A549 (cell line): ENCODE results near the gene LAMTOR3. TPM values are rescaled to one million over a fixed set of nuclear protein-coding genes. Genes with fewer than 3 reads are reported as not detected.

Experiments used
- ATAC-seq, 2 experiments: fragments of 200-7000 bp in 1 of 2; fragments of >200 bp in 1 of 2; cut with Nextera tagmentation in 1 of 2; cut with Tn5 transposase in 1 of 2; 3 replicates each; pipeline versions ENCODE4 v1.8.0 to v1.9.1; 2018 to 2020; ENCODE audit warnings: mild to moderate bottlenecking in 1 of 2, moderate library complexity in 1 of 2
- CTCF ChIA-PET: fragments of 300-600 bp; sonication (Branson Sonifier 250); formaldehyde crosslinking; extraction: SDS; loops from one replicate; lab custom pipeline; 2021; ENCODE audit warnings: antibody characterized with exemption, inconsistent platforms; lab: Yijun Ruan, JAX
- POLR2A ChIA-PET: fragments of 350-600 bp; formaldehyde crosslinking; extraction: SDS; loops from one replicate; lab custom pipeline; 2021; ENCODE audit warnings: antibody characterized with exemption, inconsistent platforms; lab: Yijun Ruan, JAX
- DNase-seq, 2 experiments: peaks; one replicate each; pipeline versions ENCODE4 v3.0.0 to v3.0.0-alpha.2; 2011 to 2016; ENCODE audit warnings: low read depth in 1 of 2, low spot score in 1 of 2
- FAIRE-seq: peaks from 2 replicates; lab custom pipeline; 2011; peaks lifted over from hg19 to GRCh38; lab: Jason Lieb, UNC
- H3K27ac ChIP-seq, 2 experiments: fragments of >200 bp; sonication (Bioruptor Twin); formaldehyde crosslinking; 3 replicates each; pipeline ENCODE4 v1.5.1; 2016 to 2017
- H3K4me1 ChIP-seq: fragments of >200 bp; sonication (Bioruptor Twin); formaldehyde crosslinking; 3 replicates; pipeline ENCODE4 v1.6.1; 2016
- H3K4me2 ChIP-seq: fragments of >200 bp; sonication (Bioruptor Twin); formaldehyde crosslinking; 3 replicates; pipeline ENCODE4 v1.6.1; 2016
- H3K4me3 ChIP-seq: fragments of >200 bp; sonication (Bioruptor Twin); formaldehyde crosslinking; 3 replicates; pipeline ENCODE4 v1.5.1; 2016
- H3K9me3 ChIP-seq: fragments of >200 bp; sonication (Bioruptor Twin); formaldehyde crosslinking; 3 replicates; pipeline ENCODE4 v1.6.1; 2016
- BHLHE40 ChIP-seq: IDR thresholded peaks from 2 replicates; pipeline ENCODE4 v1.6.1; 2012; ENCODE audit warnings: low read depth, low read length, inconsistent platforms
- CBX2 ChIP-seq: fragments of 200-600 bp; sonication (generic); IDR thresholded peaks from 2 replicates; pipeline ENCODE4 v1.6.1; 2016; ENCODE audit warnings: low read depth, mild to moderate bottlenecking, borderline replicate concordance
- CBX8 ChIP-seq: fragments of 200-600 bp; sonication (generic); IDR thresholded peaks from 2 replicates; pipeline ENCODE4 v1.6.1; 2016
- CEBPB ChIP-seq, 2 experiments: fragments of >200 bp in 1 of 2; sonication (Bioruptor Twin) in 1 of 2; formaldehyde crosslinking in 1 of 2; IDR thresholded peaks; 2 replicates each; pipeline ENCODE4 v1.6.1; 2012 to 2016
- CHD4 ChIP-seq: fragments of 200-600 bp; sonication (generic); IDR thresholded peaks from 2 replicates; pipeline ENCODE4 v1.6.1; 2016; ENCODE audit warnings: antibody characterized with exemption, mild to moderate bottlenecking, borderline replicate concordance
- CTCF ChIP-seq: fragments of >200 bp; sonication (Bioruptor Twin); formaldehyde crosslinking; IDR thresholded peaks from 3 replicates; pipeline ENCODE4 v1.5.1; 2016
- EHMT2 ChIP-seq: fragments of 200-600 bp; sonication (generic); IDR thresholded peaks from 2 replicates; pipeline ENCODE4 v1.6.1; 2016; ENCODE audit warnings: antibody characterized with exemption, low read depth, mild to moderate bottlenecking, moderate library complexity
- ELK1 ChIP-seq: fragments of 150-350 bp; IDR thresholded peaks from 2 replicates; pipeline ENCODE4 v1.6.1; 2014; ENCODE audit warnings: low read depth, mild to moderate bottlenecking, low read length
- ESRRA ChIP-seq: fragments of 150-350 bp; IDR thresholded peaks from 2 replicates; pipeline ENCODE4 v1.6.1; 2014; ENCODE audit warnings: mild to moderate bottlenecking, low read length, borderline replicate concordance
- FOSB ChIP-seq: fragments of 250-450 bp; sonication (Bioruptor Pico); IDR thresholded peaks from 2 replicates; pipeline ENCODE4 v1.5.0; 2020; ENCODE audit warnings: mild to moderate bottlenecking, moderate library complexity
- HDAC2 ChIP-seq: fragments of 200-600 bp; sonication (generic); IDR thresholded peaks from 2 replicates; pipeline ENCODE4 v1.6.1; 2016
- HEYL ChIP-seq: fragments of 250-450 bp; sonication (Bioruptor Pico); IDR thresholded peaks from 2 replicates; pipeline ENCODE4 v1.8.0; 2021; ENCODE audit warnings: mild to moderate bottlenecking, moderate library complexity
- HOXA7 ChIP-seq: fragments of 250-450 bp; sonication (Bioruptor Pico); IDR thresholded peaks from 2 replicates; pipeline ENCODE4 v1.5.0; 2020; ENCODE audit warnings: mild to moderate bottlenecking, moderate library complexity
- HOXB5 ChIP-seq: fragments of 250-450 bp; sonication (Bioruptor Pico); IDR thresholded peaks from 2 replicates; pipeline ENCODE4 v1.5.0; 2020; ENCODE audit warnings: mild to moderate bottlenecking, moderate library complexity
- KDM1A ChIP-seq: fragments of 200-600 bp; sonication (generic); IDR thresholded peaks from 2 replicates; pipeline ENCODE4 v1.6.1; 2016; ENCODE audit warnings: low read depth, mild to moderate bottlenecking
- KDM5A ChIP-seq: fragments of 200-600 bp; sonication (generic); IDR thresholded peaks from 2 replicates; pipeline ENCODE4 v1.6.1; 2016; ENCODE audit warnings: antibody characterized with exemption, mild to moderate bottlenecking
- MAFK ChIP-seq: fragments of 450-650 bp; IDR thresholded peaks from 2 replicates; pipeline ENCODE4 v1.6.1; 2014; ENCODE audit not compliant: partially characterized antibody
- PBX3 ChIP-seq: IDR thresholded peaks from 2 replicates; pipeline ENCODE4 v1.6.1; 2012
- POLR2A ChIP-seq: IDR thresholded peaks from 2 replicates; pipeline ENCODE4 v1.6.1; 2012; ENCODE audit warnings: mild to moderate bottlenecking, low read length
- RAD21 ChIP-seq, 2 experiments: fragments of >200 bp in 1 of 2; sonication (Bioruptor Twin) in 1 of 2; formaldehyde crosslinking in 1 of 2; IDR thresholded peaks in 1 of 2; conservative IDR thresholded peaks in 1 of 2; 2 replicates in 1 of 2; 3 replicates in 1 of 2; pipeline ENCODE4 v1.6.1; 2012 to 2018; ENCODE audit warnings: inconsistent platforms in 1 of 2
- RARB ChIP-seq: fragments of 250-450 bp; sonication (Bioruptor Pico); IDR thresholded peaks from 2 replicates; pipeline ENCODE4 v1.8.0; 2021; ENCODE audit warnings: mild to moderate bottlenecking, moderate library complexity
- SREBF2 ChIP-seq: fragments of 450-650 bp; IDR thresholded peaks from 2 replicates; pipeline ENCODE4 v1.6.1; 2014; ENCODE audit warnings: mild to moderate bottlenecking, moderate library complexity
- USF2 ChIP-seq: fragments of 450-650 bp; IDR thresholded peaks from 2 replicates; pipeline ENCODE4 v1.6.1; 2014; ENCODE audit warnings: antibody characterized with exemption
- ZC3H11A ChIP-seq: fragments of 450-650 bp; IDR thresholded peaks from 2 replicates; pipeline ENCODE4 v1.6.1; 2014; ENCODE audit warnings: antibody characterized with exemption, mild to moderate bottlenecking
- ZFP36 ChIP-seq: fragments of 450-650 bp; IDR thresholded peaks from 2 replicates; pipeline ENCODE4 v1.6.1; 2014; ENCODE audit warnings: borderline replicate concordance; ENCODE audit not compliant: partially characterized antibody
- ZNF302 ChIP-seq: fragments of 250-450 bp; sonication (Bioruptor Pico); IDR thresholded peaks from 2 replicates; pipeline ENCODE4 v1.9.0; 2021; ENCODE audit warnings: inconsistent platforms, mild to moderate bottlenecking, moderate library complexity
- WGBS: methylation state at CpG from one replicate; pipeline ENCODE4 v1.1.6; 2017; ENCODE audit errors: missing lambda C conversion rate; 5-methylcytosine and 5-hydroxymethylcytosine counted together
- polyA plus RNA-seq, 4 experiments: library from polyadenylated mRNA; depleted of rRNA in 3 of 4; stranded (reverse); fragments of >200 nt; fragmentation: RNase III in 1 of 4; extraction: RNeasy Plus Mini Kit Qiagen cat#74134 plus additional on column Dnase treatment in 1 of 4; gene quantifications; 2 replicates in 3 of 4; 3 replicates in 1 of 4; pipeline ENCODE4 v1.2.3, GENCODE V29; 2011 to 2017
- TF ChIP-seq, protein P1 (sequence below): fragments of >200 bp; sonication (Bioruptor Twin); formaldehyde crosslinking; IDR thresholded peaks from 2 replicates; pipeline ENCODE4 v1.6.1; 2016
- TF ChIP-seq, protein P2 (sequence below): fragments of >200 bp; sonication (Bioruptor Twin); formaldehyde crosslinking; IDR thresholded peaks from 3 replicates; pipeline ENCODE4 v1.6.1; 2016

LAMTOR3 gene
- polyA plus RNA-seq, 2 of the 4 experiments (the other 2 are of a cell fraction), result 21.3 to 40.8 TPM

- no peak for ATAC-seq
- CTCF ChIA-PET, result no interaction called here
- WGBS, result 87% methylated on average over 4 of the region's 4 CpGs
- no peak for TF ChIP-seq RARB (CRISPR knock-in tag)
- TF ChIP-seq, protein P1, sequence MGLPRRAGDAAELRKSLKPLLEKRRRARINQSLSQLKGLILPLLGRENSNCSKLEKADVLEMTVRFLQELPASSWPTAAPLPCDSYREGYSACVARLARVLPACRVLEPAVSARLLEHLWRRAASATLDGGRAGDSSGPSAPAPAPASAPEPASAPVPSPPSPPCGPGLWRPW, result no peak
- no peak for TF ChIP-seq RAD21 (conservative IDR thresholded peaks at IDR 0.05 in 1 of 2, IDR thresholded peaks at IDR 0.05 in 1 of 2)
- no peak for TF ChIP-seq USF2
- TF ChIP-seq EHMT2, result no peak
- TF ChIP-seq CBX8, result no peak
- TF ChIP-seq PBX3, result no peak
- TF ChIP-seq POLR2A, result no peak
- TF ChIP-seq KDM1A, result no peak
- TF ChIP-seq ZNF302, result no peak
- no peak for TF ChIP-seq MAFK
- TF ChIP-seq ZFP36, result no peak
- TF ChIP-seq ELK1, result no peak
- TF ChIP-seq ZC3H11A, result no peak
- no peak for TF ChIP-seq SREBF2
- no peak for TF ChIP-seq HEYL (CRISPR knock-in tag)
- TF ChIP-seq CHD4, result no peak
- TF ChIP-seq CBX2, result no peak
- TF ChIP-seq KDM5A, result no peak
- TF ChIP-seq, protein P2, sequence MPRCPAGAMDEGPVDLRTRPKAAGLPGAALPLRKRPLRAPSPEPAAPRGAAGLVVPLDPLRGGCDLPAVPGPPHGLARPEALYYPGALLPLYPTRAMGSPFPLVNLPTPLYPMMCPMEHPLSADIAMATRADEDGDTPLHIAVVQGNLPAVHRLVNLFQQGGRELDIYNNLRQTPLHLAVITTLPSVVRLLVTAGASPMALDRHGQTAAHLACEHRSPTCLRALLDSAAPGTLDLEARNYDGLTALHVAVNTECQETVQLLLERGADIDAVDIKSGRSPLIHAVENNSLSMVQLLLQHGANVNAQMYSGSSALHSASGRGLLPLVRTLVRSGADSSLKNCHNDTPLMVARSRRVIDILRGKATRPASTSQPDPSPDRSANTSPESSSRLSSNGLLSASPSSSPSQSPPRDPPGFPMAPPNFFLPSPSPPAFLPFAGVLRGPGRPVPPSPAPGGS, result no peak
- Histone ChIP-seq H3K4me1 (no peaks in the 10 kb centered on the region), H3K27ac (no peak overlapping the region), H3K4me3 (no peak overlapping the region), H3K4me2 (no peak overlapping the region), H3K9me3 (no peaks in the 10 kb centered on the region)
- POLR2A ChIA-PET, result no interaction called here
- FAIRE-seq, result no peak
- no peak for DNase-seq
Observed at GRCh38 chr4:99848591-99849001, 45.6 kb downstream of the LAMTOR3 start.

DNA sequence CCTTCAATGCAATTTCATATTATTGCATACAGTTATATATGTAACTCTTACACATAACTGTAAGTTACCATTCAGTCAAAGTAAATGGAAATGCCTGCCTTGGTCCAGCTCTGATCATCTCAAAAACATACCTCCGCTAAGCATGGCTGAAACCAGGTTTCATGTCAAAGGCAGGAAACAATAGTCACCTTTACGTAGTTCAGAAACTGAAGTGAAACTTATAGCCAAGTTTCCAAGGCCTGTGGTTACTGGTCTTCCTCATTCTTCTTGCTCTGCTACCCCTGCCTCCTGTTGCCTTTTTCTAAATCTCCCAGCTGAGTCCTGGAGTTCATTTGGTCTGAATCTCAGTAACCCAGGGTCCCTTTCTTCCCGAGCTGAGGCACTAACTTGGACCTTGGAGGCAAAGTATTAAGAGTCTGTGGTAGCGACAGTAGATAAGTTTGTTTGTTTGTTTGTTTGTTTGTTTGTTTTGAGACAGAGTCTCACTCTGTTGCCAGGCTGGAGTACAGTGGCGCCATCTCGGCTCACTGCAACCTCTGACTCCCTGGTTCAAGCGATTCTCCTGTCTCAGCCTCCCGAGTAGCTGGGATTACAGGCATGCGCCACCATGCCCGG lies 46.8 kb downstream of the LAMTOR3 start:
- Histone ChIP-seq H3K4me3 (no peak overlapping the region), H3K4me2 (no peak overlapping the region), H3K27ac (no peak overlapping the region), H3K9me3 (no peaks in the 10 kb centered on the region), H3K4me1 (no peaks in the 10 kb centered on the region)
- ATAC-seq (no peak), DNase-seq (no peak), FAIRE-seq (no peak)
- ChIA-PET CTCF (no interaction called here), POLR2A (no interaction called here)
- WGBS, result 74% methylated on average over 10 of the region's 10 CpGs
- no peak for TF ChIP-seq PBX3
- TF ChIP-seq, protein P2, result no peak
- TF ChIP-seq BHLHE40, result no peak
- TF ChIP-seq KDM1A, result no peak
- no peak for TF ChIP-seq HOXB5 (CRISPR knock-in tag)
- no peak for TF ChIP-seq CTCF
- no peak for TF ChIP-seq HDAC2
- no peak for TF ChIP-seq ZNF302
- TF ChIP-seq RAD21 (conservative IDR thresholded peaks at IDR 0.05 in 1 of 2, IDR thresholded peaks at IDR 0.05 in 1 of 2), result no peak
- TF ChIP-seq CEBPB (IDR thresholded peaks at IDR 0.05), result no peak
- TF ChIP-seq USF2, result no peak
- no peak for TF ChIP-seq RARB (CRISPR knock-in tag)
- no peak for TF ChIP-seq ZFP36
- no peak for TF ChIP-seq FOSB (CRISPR knock-in tag)
- no peak for TF ChIP-seq HOXA7 (CRISPR knock-in tag)
- TF ChIP-seq ESRRA, result no peak
